Esophagus (tissue), 2 donors: ENCODE data around the gene TSPAN4. TPM values are rescaled to one million over a fixed set of nuclear protein-coding genes. Genes with fewer than 3 reads are reported as not detected.

Experiments
- H3K27ac ChIP-seq, 2 donors: one replicate each; pipeline ENCODE4 v1.5.1; 2013; ENCODE audit warnings: low read depth in 2 of 2, mild to moderate bottlenecking in 2 of 2, inconsistent platforms in 1 of 2, low read length in 1 of 2, moderate library complexity in 1 of 2
- H3K27me3 ChIP-seq, 2 donors: one replicate each; pipeline ENCODE4 v1.6.1; 2013; ENCODE audit warnings: low read length in 2 of 2, control low read depth in 1 of 2, mild to moderate bottlenecking in 1 of 2; ENCODE audit not compliant: insufficient read depth in 2 of 2, control insufficient read depth in 1 of 2
- H3K36me3 ChIP-seq, 2 donors: one replicate each; pipeline ENCODE4 v1.6.1; 2013; ENCODE audit warnings: low read length in 1 of 2; ENCODE audit not compliant: control insufficient read depth in 2 of 2, insufficient read depth in 2 of 2
- H3K4me1 ChIP-seq, 2 donors: one replicate each; pipeline ENCODE4 v1.6.1; 2013; ENCODE audit warnings: low read length in 1 of 2; ENCODE audit not compliant: control insufficient read depth in 2 of 2, insufficient read depth in 2 of 2
- H3K4me3 ChIP-seq, 2 donors: one replicate each; pipeline ENCODE4 v1.5.1; 2013; ENCODE audit warnings: low read length in 2 of 2, mild to moderate bottlenecking in 2 of 2, low read depth in 1 of 2, moderate library complexity in 1 of 2
- H3K9me3 ChIP-seq, 2 donors: one replicate each; pipeline ENCODE4 v1.6.1; 2013; ENCODE audit warnings: mild to moderate bottlenecking in 2 of 2, low read depth in 1 of 2, low read length in 1 of 2, moderate library complexity in 1 of 2; ENCODE audit not compliant: control insufficient read depth in 2 of 2, insufficient read depth in 1 of 2
- WGBS, 2 donors: extraction: QIAGEN DNeasy Blood & Tissue Kit; methylation state at CpG; one replicate each; pipeline ENCODE4 v1.1.7; 2013; 5-methylcytosine and 5-hydroxymethylcytosine counted together
- polyA plus RNA-seq, 2 donors: library from polyadenylated mRNA; stranded (reverse); fragments of 200-250 nt; gene quantifications; one replicate each; pipeline ENCODE4 v1.2.3, GENCODE V29; 2013
- donor health status: healthy with polysubstance abuse.
- donor health status: Bipolar disorder and iron deficiency.

TSPAN4 gene
- polyA plus RNA-seq, 2 donors, result 9.8 to 16.8 TPM

- H3K9me3 ChIP-seq, result no peaks in the 10 kb centered on the region
- H3K4me3 ChIP-seq, result peak overlapping the region; percentile 54 to 72
- no peaks in the 10 kb centered on the region for H3K27me3 ChIP-seq
- no peak overlapping the region for H3K27ac ChIP-seq
- peaks cover 0 to 30% of the 10 kb centered on the region in 2 donors for H3K36me3 ChIP-seq
- WGBS, 2 donors, result 44 to 45% methylated on average over 26 of the region's 26 CpGs
- H3K4me1 ChIP-seq, result peaks cover 5 to 14% of the 10 kb centered on the region in 2 donors
Measured at GRCh38 chr11:803770-804598, 38.7 kb upstream of the TSPAN4 start.

- Histone ChIP-seq H3K4me1 (peaks cover 5 to 14% of the 10 kb centered on the region in 2 donors), H3K4me3 (peak overlapping the region; percentile 54 to 72), H3K27ac (peak overlapping the region; percentile 88 to 89), H3K9me3 (no peaks in the 10 kb centered on the region), H3K36me3 (peaks cover 0 to 25% of the 10 kb centered on the region in 2 donors), H3K27me3 (no peaks in the 10 kb centered on the region)
- WGBS, 2 donors, result 3 to 5% methylated on average over 18 of the region's 18 CpGs
Measured at GRCh38 chr11:804599-804964, 38.1 kb upstream of the TSPAN4 start.

- peak overlapping the region; percentile 87 to 97 for H3K4me3 ChIP-seq
- no peaks in the 10 kb centered on the region for H3K9me3 ChIP-seq
- peaks cover 5 to 22% of the 10 kb centered on the region in 2 donors for H3K4me1 ChIP-seq
- WGBS, 2 donors, result 28 to 29% methylated on average over 36 of the region's 36 CpGs
- H3K27me3 ChIP-seq, result no peaks in the 10 kb centered on the region
- peak overlapping the region; percentile 98 for H3K27ac ChIP-seq
- peaks cover 6 to 23% of the 10 kb centered on the region in 2 donors for H3K36me3 ChIP-seq
Measured at GRCh38 chr11:808427-809286, 34.0 kb upstream of the TSPAN4 start.

- no peaks in the 10 kb centered on the region for H3K27me3 ChIP-seq
- peaks cover 0 to 14% of the 10 kb centered on the region in 2 donors for H3K4me1 ChIP-seq
- peak within 1 kb of the TSS; percentile 87 to 97 for H3K4me3 ChIP-seq
- H3K36me3 ChIP-seq, result peaks cover 9 to 25% of the 10 kb centered on the region in 2 donors
- peak within 1 kb of the TSS; percentile 98 for H3K27ac ChIP-seq
- no peaks in the 10 kb centered on the region for H3K9me3 ChIP-seq
- WGBS, 2 donors, result 0 to 1% methylated on average over 68 to 81 of the region's 81 CpGs
Measured at GRCh38 chr11:809287-810039, 33.2 kb upstream of the TSPAN4 start, which contains the start of gene RPLP2. TSS of gene RPLP2 (plus strand) at chr11:809967. CDS start at chr11:810235, 268 bp downstream.

- WGBS, 2 donors, result 0 to 1% methylated on average over 36 to 55 of the region's 55 CpGs
- Histone ChIP-seq H3K27me3 (no peaks in the 10 kb centered on the region), H3K4me3 (peak overlapping the region; percentile 87 to 97), H3K27ac (peak overlapping the region; percentile 81 to 92), H3K36me3 (peaks cover 9 to 25% of the 10 kb centered on the region in 2 donors), H3K4me1 (peaks cover 0 to 11% of the 10 kb centered on the region in 2 donors), H3K9me3 (no peaks in the 10 kb centered on the region)
Measured at GRCh38 chr11:810040-810567, 32.5 kb upstream of the TSPAN4 start.

GRCh38 chr11:811446-812245, 31.0 kb upstream of the TSPAN4 start:
- H3K9me3 ChIP-seq, result no peaks in the 10 kb centered on the region
- WGBS, 2 donors, result 64 to 66% methylated on average over 14 of the region's 14 CpGs
- H3K4me1 ChIP-seq, result peaks cover 0 to 8% of the 10 kb centered on the region in 2 donors
- peaks cover 9 to 25% of the 10 kb centered on the region in 2 donors for H3K36me3 ChIP-seq
- H3K27ac ChIP-seq, result peak overlapping the region in 1 of 2 donors; percentile 13
- H3K4me3 ChIP-seq, result peak overlapping the region in 1 of 2 donors; percentile 97
- no peaks in the 10 kb centered on the region for H3K27me3 ChIP-seq

GRCh38 chr11:812390-812789, 30.3 kb upstream of the TSPAN4 start:
- Histone ChIP-seq H3K27ac (peak overlapping the region in 1 of 2 donors; percentile 13), H3K9me3 (no peaks in the 10 kb centered on the region), H3K27me3 (no peaks in the 10 kb centered on the region), H3K36me3 (peaks cover 9 to 25% of the 10 kb centered on the region in 2 donors), H3K4me3 (no peak overlapping the region), H3K4me1 (peaks cover 0 to 8% of the 10 kb centered on the region in 2 donors)
- WGBS, 2 donors, result 83 to 88% methylated on average over 3 of the region's 3 CpGs

GRCh38 chr11:813072-813455, 29.6 kb upstream of the TSPAN4 start:
- WGBS, 2 donors, result 86 to 91% methylated on average over 6 of the region's 6 CpGs

More at GRCh38 chr11:813072-813455, 29.6 kb upstream of the TSPAN4 start:
- H3K9me3 ChIP-seq, result no peaks in the 10 kb centered on the region
- peak overlapping the region in 1 of 2 donors; percentile 0 for H3K27ac ChIP-seq
- peaks cover 0 to 8% of the 10 kb centered on the region in 2 donors for H3K4me1 ChIP-seq
- peaks cover 9 to 25% of the 10 kb centered on the region in 2 donors for H3K36me3 ChIP-seq
- no peak overlapping the region for H3K4me3 ChIP-seq
- H3K27me3 ChIP-seq, result no peaks in the 10 kb centered on the region
